ENCODE measurements around the gene ZNF785.
"Not testable (repeated sequence)": the region's sequence is repeated elsewhere in the genome, so short reads cannot be mapped to it uniquely, and the experiment has no call there.

GRCh38 chr16:30539986-30540526 lies 45.4 kb downstream of the ZNF785 start:
- TF ChIP-seq CTCF, POLR2A, EP300 (IDR thresholded peaks at IDR 0.05): not testable (repeated sequence)
